ENCODE results near the gene STMND1.

DNA sequence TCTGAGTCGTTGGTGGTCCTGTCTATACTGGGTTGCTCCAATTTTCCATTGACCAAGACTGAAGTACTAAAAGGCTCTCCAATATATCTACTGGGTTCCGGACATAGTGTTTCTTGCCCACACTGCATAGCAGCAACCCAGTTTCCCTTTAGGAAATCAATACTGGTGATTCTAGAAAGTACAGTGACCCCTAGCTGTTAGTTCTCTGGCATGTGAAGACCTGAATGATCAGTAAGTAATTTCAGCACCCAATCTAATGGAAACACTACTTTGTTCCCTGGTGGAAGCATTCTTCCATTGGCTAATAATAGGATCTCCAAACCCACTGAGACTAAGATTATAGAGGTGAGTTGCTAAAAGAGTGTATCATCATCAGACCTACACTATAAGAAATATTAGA is 40.8 kb upstream of the STMND1 start:
- TF ChIP-seq, protein P1, sequence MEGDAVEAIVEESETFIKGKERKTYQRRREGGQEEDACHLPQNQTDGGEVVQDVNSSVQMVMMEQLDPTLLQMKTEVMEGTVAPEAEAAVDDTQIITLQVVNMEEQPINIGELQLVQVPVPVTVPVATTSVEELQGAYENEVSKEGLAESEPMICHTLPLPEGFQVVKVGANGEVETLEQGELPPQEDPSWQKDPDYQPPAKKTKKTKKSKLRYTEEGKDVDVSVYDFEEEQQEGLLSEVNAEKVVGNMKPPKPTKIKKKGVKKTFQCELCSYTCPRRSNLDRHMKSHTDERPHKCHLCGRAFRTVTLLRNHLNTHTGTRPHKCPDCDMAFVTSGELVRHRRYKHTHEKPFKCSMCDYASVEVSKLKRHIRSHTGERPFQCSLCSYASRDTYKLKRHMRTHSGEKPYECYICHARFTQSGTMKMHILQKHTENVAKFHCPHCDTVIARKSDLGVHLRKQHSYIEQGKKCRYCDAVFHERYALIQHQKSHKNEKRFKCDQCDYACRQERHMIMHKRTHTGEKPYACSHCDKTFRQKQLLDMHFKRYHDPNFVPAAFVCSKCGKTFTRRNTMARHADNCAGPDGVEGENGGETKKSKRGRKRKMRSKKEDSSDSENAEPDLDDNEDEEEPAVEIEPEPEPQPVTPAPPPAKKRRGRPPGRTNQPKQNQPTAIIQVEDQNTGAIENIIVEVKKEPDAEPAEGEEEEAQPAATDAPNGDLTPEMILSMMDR (conservative IDR thresholded peaks at IDR 0.05 in 1 of 2, IDR thresholded peaks at IDR 0.05 in 1 of 2; ENCODE audit: low read depth in 1 of 2, low read length in 2 of 2), result no peak
- TF ChIP-seq EZH2 (IDR thresholded peaks at IDR 0.05; ENCODE audit: low read length, missing control alignments), result no peak

Data from fibroblast of lung (primary cell).